ENCODE results near the gene AP5B1. TPM values are rescaled to one million over a fixed set of nuclear protein-coding genes. Genes with fewer than 3 reads are reported as not detected.

Gene AP5B1
- total RNA-seq, 1 experiment from 2014 or later: 24.2 TPM

GRCh38 chr11:65781152-65781961 is 581 bp upstream of the AP5B1 start:
- H3K4me2 ChIP-seq (ENCODE audit: low read length): peak overlapping the region; percentile 75
- no TSS peak for BruUV-seq (replicated peaks)
- peak; percentile 39 for DNase-seq
- intact Hi-C loops (cut with micrococcal nuclease): no loop called here
- no peaks in the 10 kb centered on the region for H3K9me3 ChIP-seq (ENCODE audit: low read length)
- no peaks in the 10 kb centered on the region for H3K27me3 ChIP-seq (ENCODE audit: low read length)
- no peak overlapping the region for H3K27ac ChIP-seq (ENCODE audit: low read length)
- POLR2A ChIA-PET (ENCODE audit: unreplicated experiment): no interaction called here
- peak; percentile 26 for ATAC-seq
- no peaks in the 10 kb centered on the region for H3K9me2 ChIP-seq (replicated peaks; ENCODE audit: low read length)
- H3F3A ChIP-seq (ENCODE audit: low read length, unreplicated experiment): no peaks in the 10 kb centered on the region
- TF ChIP-seq EZH2 (IDR thresholded peaks at IDR 0.05; ENCODE audit: low read length, unreplicated experiment): no peak
- TF ChIP-seq, protein P1, sequence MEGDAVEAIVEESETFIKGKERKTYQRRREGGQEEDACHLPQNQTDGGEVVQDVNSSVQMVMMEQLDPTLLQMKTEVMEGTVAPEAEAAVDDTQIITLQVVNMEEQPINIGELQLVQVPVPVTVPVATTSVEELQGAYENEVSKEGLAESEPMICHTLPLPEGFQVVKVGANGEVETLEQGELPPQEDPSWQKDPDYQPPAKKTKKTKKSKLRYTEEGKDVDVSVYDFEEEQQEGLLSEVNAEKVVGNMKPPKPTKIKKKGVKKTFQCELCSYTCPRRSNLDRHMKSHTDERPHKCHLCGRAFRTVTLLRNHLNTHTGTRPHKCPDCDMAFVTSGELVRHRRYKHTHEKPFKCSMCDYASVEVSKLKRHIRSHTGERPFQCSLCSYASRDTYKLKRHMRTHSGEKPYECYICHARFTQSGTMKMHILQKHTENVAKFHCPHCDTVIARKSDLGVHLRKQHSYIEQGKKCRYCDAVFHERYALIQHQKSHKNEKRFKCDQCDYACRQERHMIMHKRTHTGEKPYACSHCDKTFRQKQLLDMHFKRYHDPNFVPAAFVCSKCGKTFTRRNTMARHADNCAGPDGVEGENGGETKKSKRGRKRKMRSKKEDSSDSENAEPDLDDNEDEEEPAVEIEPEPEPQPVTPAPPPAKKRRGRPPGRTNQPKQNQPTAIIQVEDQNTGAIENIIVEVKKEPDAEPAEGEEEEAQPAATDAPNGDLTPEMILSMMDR (conservative IDR thresholded peaks at IDR 0.05; ENCODE audit: low read depth, low read length): 0 out of 2 replicates have a peak, but pooled peaks have one; percentile 23
- H3K36me3 ChIP-seq (ENCODE audit: low read depth, low read length): peaks cover 17% of the 10 kb centered on the region; the same call in 1 of the 2 replicates
- peaks cover 42% of the 10 kb centered on the region for H3K79me2 ChIP-seq (ENCODE audit: low read length)
- H3K9ac ChIP-seq (ENCODE audit: low read length): no peak overlapping the region
- peaks cover 22% of the 10 kb centered on the region for H4K20me1 ChIP-seq (ENCODE audit: low read length)
- CTCF ChIA-PET: interaction anchor here (2.1 kb wide), 2 partner anchors 11 to 36 kb away, joined by 17 to 44 read pairs; no protein-coding TSS in a partner anchor
- peaks cover 31% of the 10 kb centered on the region for H3K4me1 ChIP-seq (ENCODE audit: insufficient read depth, low read length)
- peak overlapping the region; percentile 55 for H3K4me3 ChIP-seq (ENCODE audit: low read length)
- peak overlapping the region; percentile 72 for H2AFZ ChIP-seq (ENCODE audit: low read length)

DNA sequence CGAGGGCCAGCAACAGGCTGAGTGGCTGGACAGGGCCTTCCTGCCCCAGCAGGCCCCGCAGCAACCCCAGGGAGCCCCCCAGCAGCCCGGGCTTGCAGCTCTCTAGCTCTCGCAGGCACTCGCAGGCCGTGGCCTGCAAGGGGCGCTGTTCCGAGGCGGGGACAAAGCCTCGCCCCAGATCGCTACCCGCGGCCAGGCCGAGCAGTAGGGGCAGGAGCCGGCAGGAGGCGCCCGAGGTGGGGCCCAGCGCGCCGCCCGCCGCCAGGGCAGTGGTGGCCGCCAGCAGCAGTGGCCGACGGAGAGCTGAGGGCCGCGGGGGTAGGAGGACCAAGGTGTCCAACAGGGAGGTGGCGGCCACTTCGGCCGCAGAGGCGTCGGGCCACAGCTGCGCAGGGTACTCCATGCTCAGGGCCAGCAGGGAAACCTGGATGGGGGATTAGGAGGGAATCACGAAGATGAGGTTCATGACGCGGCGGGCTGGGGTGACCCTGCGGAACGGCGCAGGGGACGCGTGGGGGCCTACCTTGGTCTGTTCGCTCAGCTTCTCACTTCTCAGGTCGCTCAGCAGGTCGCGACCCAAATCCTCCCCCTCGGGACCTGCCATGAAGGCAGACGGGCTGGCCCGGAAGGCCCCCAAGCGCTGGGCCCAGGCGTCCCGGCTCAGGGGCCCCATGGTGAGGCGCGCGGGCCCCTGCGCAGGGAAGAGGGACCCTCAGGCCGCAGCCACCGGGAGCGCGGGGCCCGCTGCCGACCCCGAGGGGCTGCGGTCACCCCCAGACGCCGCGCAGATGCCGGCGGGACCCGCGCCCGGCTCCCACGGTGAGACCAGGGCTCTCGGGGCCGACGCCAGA is 632 bp downstream of the AP5B1 start:
- peak overlapping the region; percentile 74 for H3K9ac ChIP-seq (ENCODE audit: low read length)
- peak; percentile 91 for DNase-seq
- no peaks in the 10 kb centered on the region for H3K9me2 ChIP-seq (replicated peaks; ENCODE audit: low read length)
- POLR2A ChIA-PET (ENCODE audit: unreplicated experiment): interaction anchor here (0.5 to 0.7 kb wide), 6 partner anchors 37 to 501 kb away, joined by 3 to 5 read pairs (median 4); partner anchors contain the start of gene RNASEH2C
- no TSS peak for BruUV-seq (replicated peaks)
- CTCF ChIA-PET: interaction anchor here (0.5 to 2.1 kb wide), 18 partner anchors 9 to 511 kb away, joined by 3 to 44 read pairs (median 4); partner anchors contain the start of genes KAT5, MUS81 and RNASEH2C
- H3K4me1 ChIP-seq (ENCODE audit: insufficient read depth, low read length): peaks cover 23% of the 10 kb centered on the region
- peaks cover 44% of the 10 kb centered on the region for H3K79me2 ChIP-seq (ENCODE audit: low read length)
- peak overlapping the region; percentile 66 for H2AFZ ChIP-seq (ENCODE audit: low read length)
- no peaks in the 10 kb centered on the region for H3K9me3 ChIP-seq (ENCODE audit: low read length)
- peak overlapping the region; percentile 96 for H3K4me2 ChIP-seq (ENCODE audit: low read length)
- no peaks in the 10 kb centered on the region for H3K27me3 ChIP-seq (ENCODE audit: low read length)
- intact Hi-C loops (cut with micrococcal nuclease): loop anchor here (1.0 kb wide), 1 partner anchor 38 kb away; no protein-coding TSS in a partner anchor
- peaks cover 19% of the 10 kb centered on the region; the same call in 1 of the 2 replicates for H3K36me3 ChIP-seq (ENCODE audit: low read depth, low read length)
- peak overlapping the region; percentile 84 for H3K4me3 ChIP-seq (ENCODE audit: low read length)
- peak overlapping the region; percentile 44 for H3K27ac ChIP-seq (ENCODE audit: low read length)
- ATAC-seq: peak; percentile 83
- TF ChIP-seq, protein P1 (conservative IDR thresholded peaks at IDR 0.05; ENCODE audit: low read depth, low read length): peak; percentile 99
- no peak for TF ChIP-seq EZH2phosphoT487 (IDR thresholded peaks at IDR 0.05; ENCODE audit: borderline replicate concordance, low read length)
- TF ChIP-seq EZH2 (IDR thresholded peaks at IDR 0.05; ENCODE audit: low read length, unreplicated experiment): no peak
- no peaks in the 10 kb centered on the region for H3F3A ChIP-seq (ENCODE audit: low read length, unreplicated experiment)
- H4K20me1 ChIP-seq (ENCODE audit: low read length): peaks cover 22% of the 10 kb centered on the region
